Measurements from ENCODE around the gene EHF. TPM values are rescaled to one million over a fixed set of nuclear protein-coding genes. Genes with fewer than 3 reads are reported as not detected.

The EHF gene
- total RNA-seq, 1 experiment from 2014 or later = 118 TPM

GRCh38 chr11:34595960-34596644 lies 24.8 kb upstream of the EHF start:
- Histone ChIP-seq H3K4me3 (no peak overlapping the region), H3K36me3 (ENCODE audit: low read depth) (no peaks in the 10 kb centered on the region), H3K9me2 (ENCODE audit: insufficient read depth) (no peaks in the 10 kb centered on the region), H3K9me3 (ENCODE audit: insufficient read depth, low read depth) (peaks cover 14% of the 10 kb centered on the region; the same call in 1 of the 2 replicates), H3K27me3 (ENCODE audit: insufficient read depth, low read depth) (no peaks in the 10 kb centered on the region), H3K4me2 (no peak overlapping the region), H2AFZ (no peak overlapping the region), H3K4me1 (replicated peaks; ENCODE audit: insufficient read depth) (peaks cover 26% of the 10 kb centered on the region), H3F3A (ENCODE audit: insufficient read depth, low read depth) (peaks cover 23% of the 10 kb centered on the region), H3K27ac (no peak overlapping the region), H3K79me2 (ENCODE audit: low read depth) (no peaks in the 10 kb centered on the region), H4K20me1 (ENCODE audit: insufficient read depth) (no peaks in the 10 kb centered on the region)
- TF ChIP-seq CTCF (conservative IDR thresholded peaks at IDR 0.05) = no peak
- no peak for TF ChIP-seq EZH2 (IDR thresholded peaks at IDR 0.05; ENCODE audit: low read depth)
- intact Hi-C loops (cut with micrococcal nuclease; ENCODE audit: unreplicated experiment) = no loop called here
- BruUV-seq (replicated peaks) = no TSS peak
- ChIA-PET CTCF (no interaction called here), POLR2A (ENCODE audit: unreplicated experiment) (no interaction called here)
- no peak for DNase-seq

- BruUV-seq (replicated peaks) = no TSS peak
- H3K9me2 ChIP-seq (ENCODE audit: insufficient read depth) = no peaks in the 10 kb centered on the region
- POLR2A ChIA-PET (ENCODE audit: unreplicated experiment) = no interaction called here
These were observed 21.4 kb upstream of the EHF start for GRCh38 chr11:34599406-34599945.

More at GRCh38 chr11:34599406-34599945, 21.4 kb upstream of the EHF start:
- Histone ChIP-seq H3K36me3 (ENCODE audit: low read depth) (no peaks in the 10 kb centered on the region), H3K4me1 (replicated peaks; ENCODE audit: insufficient read depth) (peaks cover 45% of the 10 kb centered on the region), H3F3A (ENCODE audit: insufficient read depth, low read depth) (peaks cover 44% of the 10 kb centered on the region), H4K20me1 (ENCODE audit: insufficient read depth) (no peaks in the 10 kb centered on the region), H2AFZ (peak overlapping the region; percentile 34; the same call in 1 of the 2 replicates), H3K27me3 (ENCODE audit: insufficient read depth, low read depth) (no peaks in the 10 kb centered on the region), H3K9me3 (ENCODE audit: insufficient read depth, low read depth) (peaks cover 10% of the 10 kb centered on the region; the same call in 1 of the 2 replicates), H3K27ac (peak overlapping the region; percentile 91), H3K79me2 (ENCODE audit: low read depth) (no peaks in the 10 kb centered on the region), H3K4me3 (peak overlapping the region; percentile 24; the same call in 1 of the 2 replicates), H3K4me2 (peak overlapping the region; percentile 72)
- CTCF ChIA-PET = no interaction called here
- peak; percentile 66 to 98 for DNase-seq
- intact Hi-C loops (cut with micrococcal nuclease; ENCODE audit: unreplicated experiment) = loop anchor here (1.0 kb wide), 5 partner anchors 22 to 86 kb away; partner anchors contain the start of gene EHF
- TF ChIP-seq CTCF (conservative IDR thresholded peaks at IDR 0.05) (no peak), EZH2 (IDR thresholded peaks at IDR 0.05; ENCODE audit: low read depth) (no peak)

Measured in PC-9 (cell line).